Caco-2 (cell line): ENCODE measurements around the gene MRGPRG. TPM values are rescaled to one million over a fixed set of nuclear protein-coding genes. Genes with fewer than 3 reads are reported as not detected.
A peak's percentile ranks its signal among the peaks of the same experiment; 100 is the strongest.

Source experiments
- BruUV-seq: library from RNA; stranded (reverse); fragments of 400-500 nt; replicated peaks from 2 replicates; lab custom pipeline; 2021; lab: Mats Ljungman, UMichigan
- CTCF ChIA-PET: fragments of 300-600 bp; sonication (Branson Sonifier 250); formaldehyde crosslinking; loops from one replicate; lab custom pipeline; 2022; ENCODE audit warnings: antibody characterized with exemption; lab: Charles Lee
- POLR2A ChIA-PET: fragments of 300-600 bp; sonication (Branson Sonifier 250); formaldehyde crosslinking; loops from one replicate; lab custom pipeline; 2022; ENCODE audit warnings: antibody characterized with exemption; lab: Charles Lee
- DNase-seq, 2 experiments: peaks; one replicate each; pipeline versions ENCODE4 v3.0.0 to v3.0.0-alpha.2; 2020 to 2022
- H3K27me3 ChIP-seq: replicated peaks from 2 replicates; pipeline ENCODE4 v1.6.0; 2011; ENCODE audit warnings: low read length; ENCODE audit not compliant: control insufficient read depth, insufficient read depth
- H3K36me3 ChIP-seq: 2 replicates; pipeline ENCODE4 v1.5.1; 2011; ENCODE audit warnings: low read length; ENCODE audit not compliant: control insufficient read depth, insufficient read depth
- H3K4me1 ChIP-seq: fragments of 250-450 bp; sonication (Bioruptor Pico); 2 replicates; pipeline ENCODE4 v1.5.1; 2020; ENCODE audit warnings: mild to moderate bottlenecking
- H3K4me3 ChIP-seq: 2 replicates; pipeline ENCODE4 v1.5.1; 2011; ENCODE audit warnings: low read depth, mild to moderate bottlenecking, control low read depth, low read length
- H3K9me3 ChIP-seq: fragments of 250-450 bp; sonication (Bioruptor Pico); 2 replicates; pipeline ENCODE4 v1.5.1; 2020; ENCODE audit warnings: mild to moderate bottlenecking, moderate library complexity
- H3K27ac Mint-ChIP-seq: one replicate; pipeline ENCODE4 v1.8.0; 2022; ENCODE audit warnings: mixed read lengths; ENCODE audit not compliant: unreplicated experiment
- H3K27me3 Mint-ChIP-seq: one replicate; pipeline ENCODE4 v1.8.0; 2022; ENCODE audit warnings: mixed read lengths; ENCODE audit not compliant: insufficient read depth, unreplicated experiment
- H3K36me3 Mint-ChIP-seq: one replicate; pipeline ENCODE4 v1.8.0; 2022; ENCODE audit warnings: mild to moderate bottlenecking, mixed read lengths; ENCODE audit not compliant: insufficient read depth, unreplicated experiment
- H3K4me1 Mint-ChIP-seq: one replicate; pipeline ENCODE4 v1.8.0; 2022; ENCODE audit warnings: low read depth, mixed read lengths; ENCODE audit not compliant: unreplicated experiment
- H3K4me3 Mint-ChIP-seq: one replicate; pipeline ENCODE4 v1.8.0; 2022; ENCODE audit warnings: mild to moderate bottlenecking, moderate library complexity, mixed read lengths; ENCODE audit not compliant: unreplicated experiment
- H3K9me3 Mint-ChIP-seq: one replicate; pipeline ENCODE4 v1.8.0; 2022; ENCODE audit warnings: mixed read lengths; ENCODE audit not compliant: unreplicated experiment
- CTCF ChIP-seq, 2 experiments: fragments of 200-600 bp in 1 of 2; IDR thresholded peaks; 1 replicate in 1 of 2; 2 replicates in 1 of 2; pipeline versions ENCODE4 v1.5.1 to v1.8.0; 2011 to 2022; ENCODE audit warnings: antibody characterized with exemption in 1 of 2, control low read depth in 1 of 2, inconsistent platforms in 1 of 2, low read depth in 1 of 2, low read length in 1 of 2, mild to moderate bottlenecking in 1 of 2, moderate library complexity in 1 of 2; ENCODE audit not compliant: insufficient read depth in 1 of 2, severe bottlenecking in 1 of 2, unreplicated experiment in 1 of 2
- intact Hi-C: fragments of 100-400 bp; cut with micrococcal nuclease; formaldehyde crosslinking; loops from one replicate; pipeline ENCODE4 v1.10.0; 2022; ENCODE audit not compliant: unreplicated experiment
- total RNA-seq: library from RNA; stranded (reverse); gene quantifications from 2 replicates; pipeline ENCODE4 v1.2.3, GENCODE V29; 2022

Gene MRGPRG
- total RNA-seq, 1 experiment from 2014 or later = not detected

GRCh38 chr11:3229673-3230630, 11.3 kb upstream of the MRGPRG start:
- Histone ChIP-seq H3K9me3 (no peaks in the 10 kb centered on the region), H3K4me3 (no peak overlapping the region), H3K4me1 (no peaks in the 10 kb centered on the region), H3K36me3 (no peaks in the 10 kb centered on the region), H3K27me3 (no peaks in the 10 kb centered on the region; the same call in none of the 2 replicates)
- Mint-ChIP-seq H3K4me1 (no peaks in the 10 kb centered on the region), H3K27ac (no peak overlapping the region), H3K4me3 (no peak overlapping the region), H3K27me3 (peaks cover 28% of the 10 kb centered on the region), H3K9me3 (no peaks in the 10 kb centered on the region), H3K36me3 (no peaks in the 10 kb centered on the region)
- TF ChIP-seq CTCF (IDR thresholded peaks at IDR 0.05; ENCODE audit: insufficient read depth in 1 of 2, low read depth in 1 of 2, low read length in 1 of 2, severe bottlenecking in 1 of 2, unreplicated experiment in 1 of 2) = no peak
- POLR2A ChIA-PET = no interaction called here
- no TSS peak for BruUV-seq
- intact Hi-C loops = no loop called here
- CTCF ChIA-PET = interaction anchor here (0.6 kb wide), 1 partner anchor 155 kb away, joined by 3 read pairs; no protein-coding TSS in a partner anchor
- DNase-seq = peak in 1 of 2 experiments; percentile 35

- POLR2A ChIA-PET = no interaction called here
- no TSS peak for BruUV-seq
- Histone ChIP-seq H3K27me3 (no peaks in the 10 kb centered on the region; the same call in none of the 2 replicates), H3K4me1 (no peaks in the 10 kb centered on the region), H3K4me3 (no peak overlapping the region), H3K9me3 (no peaks in the 10 kb centered on the region), H3K36me3 (no peaks in the 10 kb centered on the region)
- H3K4me1 Mint-ChIP-seq = no peaks in the 10 kb centered on the region
- no peak for DNase-seq
- H3K36me3 Mint-ChIP-seq = no peaks in the 10 kb centered on the region
- H3K4me3 Mint-ChIP-seq = no peak overlapping the region
- no peak overlapping the region for H3K27ac Mint-ChIP-seq
- no peaks in the 10 kb centered on the region for H3K9me3 Mint-ChIP-seq
- no peak for TF ChIP-seq CTCF (IDR thresholded peaks at IDR 0.05; ENCODE audit: insufficient read depth in 1 of 2, low read depth in 1 of 2, low read length in 1 of 2, severe bottlenecking in 1 of 2, unreplicated experiment in 1 of 2)
- H3K27me3 Mint-ChIP-seq = peaks cover 24% of the 10 kb centered on the region
- intact Hi-C loops = no loop called here
- CTCF ChIA-PET = no interaction called here
These were observed 9.8 kb upstream of the MRGPRG start for GRCh38 chr11:3228445-3228829.

GRCh38 chr11:3227568-3228444, 9.2 kb upstream of the MRGPRG start:
- Histone ChIP-seq H3K36me3 (no peaks in the 10 kb centered on the region), H3K9me3 (no peaks in the 10 kb centered on the region), H3K4me3 (no peak overlapping the region), H3K27me3 (no peaks in the 10 kb centered on the region; the same call in 1 of the 2 replicates), H3K4me1 (no peaks in the 10 kb centered on the region)
- ChIA-PET CTCF (no interaction called here), POLR2A (no interaction called here)
- Mint-ChIP-seq H3K36me3 (no peaks in the 10 kb centered on the region), H3K27ac (no peak overlapping the region), H3K4me1 (no peaks in the 10 kb centered on the region), H3K9me3 (no peaks in the 10 kb centered on the region), H3K4me3 (no peak overlapping the region), H3K27me3 (peaks cover 25% of the 10 kb centered on the region)
- TF ChIP-seq CTCF (IDR thresholded peaks at IDR 0.05; ENCODE audit: insufficient read depth in 1 of 2, low read depth in 1 of 2, low read length in 1 of 2, severe bottlenecking in 1 of 2, unreplicated experiment in 1 of 2) = no peak
- BruUV-seq = no TSS peak
- no peak for DNase-seq
- intact Hi-C loops = no loop called here
